Stimulated activated CD4-positive, alpha-beta T cell treated with anti-CD3 and anti-CD28 coated beads, TNF-alpha, amount 100 ng/mL, for 4 hours (primary cell): ENCODE measurements around the gene ETDC.

Source experiments
- DNase-seq, 3 experiments: peaks; one replicate each; pipeline ENCODE4 v3.0.0-alpha.2; 2020; ENCODE audit warnings: low read depth in 3 of 3

The ETDC gene

DNA sequence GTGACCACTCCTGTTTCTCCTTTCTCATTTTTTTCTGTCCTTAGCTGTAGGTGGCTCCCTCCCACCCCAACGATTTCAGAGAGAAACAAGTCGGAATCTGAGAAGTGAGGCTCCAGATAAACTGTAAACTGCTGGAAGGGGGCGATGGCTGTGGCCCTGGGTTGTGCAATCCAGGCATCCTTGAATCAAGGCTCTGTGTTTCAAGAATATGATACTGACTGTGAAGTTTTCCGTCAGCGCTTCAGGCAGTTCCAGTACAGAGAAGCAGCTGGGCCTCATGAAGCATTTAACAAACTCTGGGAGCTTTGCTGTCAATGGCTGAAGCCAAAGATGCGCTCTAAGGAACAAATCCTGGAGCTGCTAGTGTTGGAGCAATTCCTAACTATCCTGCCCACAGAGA lies 37.7 kb downstream of the ETDC start:
- DNase-seq = no peak

DNA sequence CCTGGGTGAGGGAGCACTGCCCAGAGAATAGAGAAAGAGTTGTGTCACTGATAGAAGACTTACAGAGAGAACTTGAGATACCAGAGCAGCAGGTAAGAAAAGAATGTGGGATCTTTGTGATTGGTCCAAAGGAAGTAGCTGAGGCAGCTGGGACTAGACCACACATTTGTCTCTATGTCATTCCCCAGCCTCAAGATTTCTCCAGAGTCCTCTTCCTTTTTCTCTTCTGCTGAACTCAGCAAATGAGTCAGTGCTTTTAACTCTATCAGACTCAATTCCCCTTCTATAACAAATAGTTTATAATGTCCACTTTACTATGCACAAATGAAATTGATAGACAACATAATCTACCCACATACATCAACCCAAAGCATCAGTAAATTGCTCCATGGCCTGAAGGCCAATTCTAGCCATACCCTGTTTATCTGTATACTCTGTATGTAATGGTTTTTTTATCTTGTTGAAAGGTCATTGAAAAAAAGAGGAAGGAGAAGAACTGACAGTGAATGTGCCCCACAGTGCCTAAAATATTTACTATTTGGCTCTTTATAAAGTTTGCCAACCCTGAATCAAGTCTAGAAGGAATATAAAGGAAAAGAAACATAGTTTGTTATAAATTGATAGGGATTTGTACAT lies 38.2 kb downstream of the ETDC start:
- DNase-seq = no peak

- no peak for DNase-seq
Observed at GRCh38 chrX:135354288-135354687, 45.0 kb downstream of the ETDC start.
